H9 (cell line): ENCODE data around the gene GPR45. TPM values are rescaled to one million over a fixed set of nuclear protein-coding genes. Genes with fewer than 3 reads are reported as not detected.

Experiments
- DNase-seq: peaks from one replicate; pipeline ENCODE4 v3.0.0-alpha.2; 2017
- H2AFZ ChIP-seq: one replicate; pipeline ENCODE4 v1.6.1; 2013; ENCODE audit warnings: mild to moderate bottlenecking, low read length, control low read depth, moderate library complexity
- H2AK5ac ChIP-seq: 2 replicates; pipeline ENCODE4 v1.6.1; 2013; ENCODE audit warnings: low read length, control low read depth, mixed read lengths; ENCODE audit not compliant: insufficient read length
- H2BK120ac ChIP-seq: one replicate; pipeline ENCODE4 v1.6.1; 2013; ENCODE audit warnings: low read depth, mild to moderate bottlenecking, low read length, control low read depth, inconsistent platforms; ENCODE audit not compliant: poor library complexity, severe bottlenecking
- H2BK12ac ChIP-seq: 2 replicates; pipeline ENCODE4 v1.6.1; 2013; ENCODE audit warnings: low read length, control low read depth, mixed read lengths, low read depth; ENCODE audit not compliant: insufficient read length
- H2BK15ac ChIP-seq: 2 replicates; pipeline ENCODE4 v1.6.1; 2013; ENCODE audit warnings: low read depth, low read length, control low read depth
- H2BK20ac ChIP-seq: one replicate; pipeline ENCODE4 v1.6.1; 2013; ENCODE audit warnings: low read depth, mild to moderate bottlenecking, low read length, control low read depth, inconsistent platforms; ENCODE audit not compliant: poor library complexity, severe bottlenecking
- H2BK5ac ChIP-seq: 2 replicates; pipeline ENCODE4 v1.6.1; 2013; ENCODE audit warnings: low read length, control low read depth, mixed read lengths; ENCODE audit not compliant: insufficient read length
- H3K14ac ChIP-seq: 2 replicates; pipeline ENCODE4 v1.6.1; 2013; ENCODE audit warnings: low read length, control low read depth; ENCODE audit not compliant: insufficient read depth
- H3K18ac ChIP-seq: 2 replicates; pipeline ENCODE4 v1.6.1; 2013; ENCODE audit warnings: low read depth, mild to moderate bottlenecking, mixed read lengths, low read length, control low read depth; ENCODE audit not compliant: insufficient read length
- H3K23ac ChIP-seq: 2 replicates; pipeline ENCODE4 v1.6.1; 2013; ENCODE audit warnings: low read length, control low read depth, mixed read lengths, low read depth; ENCODE audit not compliant: insufficient read length
- H3K23me2 ChIP-seq: 2 replicates; pipeline ENCODE4 v1.6.1; 2013; ENCODE audit warnings: low read depth, mild to moderate bottlenecking, mixed read lengths, low read length, control low read depth; ENCODE audit not compliant: insufficient read length, poor library complexity, severe bottlenecking
- H3K27ac ChIP-seq: 2 replicates; pipeline ENCODE4 v1.5.1; 2013; ENCODE audit warnings: low read length, control low read depth, mixed read lengths, low read depth; ENCODE audit not compliant: insufficient read length
- H3K27me3 ChIP-seq: 2 replicates; pipeline ENCODE4 v1.6.1; 2013; ENCODE audit warnings: low read length, control low read depth, inconsistent platforms; ENCODE audit not compliant: insufficient read depth
- H3K4ac ChIP-seq: 2 replicates; pipeline ENCODE4 v1.6.1; 2013; ENCODE audit warnings: low read depth, mild to moderate bottlenecking, control low read depth, inconsistent platforms, low read length, moderate library complexity
- H3K4me1 ChIP-seq: 2 replicates; pipeline ENCODE4 v1.6.1; 2013; ENCODE audit warnings: low read length, control low read depth, inconsistent platforms; ENCODE audit not compliant: insufficient read depth
- H3K4me2 ChIP-seq: 2 replicates; pipeline ENCODE4 v1.6.1; 2013; ENCODE audit warnings: low read length, control low read depth, mixed read lengths; ENCODE audit not compliant: insufficient read length, insufficient read depth
- H3K56ac ChIP-seq: 2 replicates; pipeline ENCODE4 v1.6.1; 2013; ENCODE audit warnings: low read depth, mild to moderate bottlenecking, mixed read lengths, low read length, control low read depth; ENCODE audit not compliant: insufficient read length
- H3K79me1 ChIP-seq: 2 replicates; pipeline ENCODE4 v1.6.1; 2013; ENCODE audit warnings: low read depth, mild to moderate bottlenecking, moderate library complexity, low read length, control low read depth, inconsistent platforms; ENCODE audit not compliant: insufficient read depth, poor library complexity, severe bottlenecking
- H3K79me2 ChIP-seq: 2 replicates; pipeline ENCODE4 v1.6.1; 2013; ENCODE audit warnings: low read length, control low read depth, inconsistent platforms; ENCODE audit not compliant: insufficient read depth
- H3K9ac ChIP-seq: 2 replicates; pipeline ENCODE4 v1.6.1; 2013; ENCODE audit warnings: low read length, control low read depth, mixed read lengths; ENCODE audit not compliant: insufficient read length; ENCODE audit errors: extremely low read depth
- H3K9me3 ChIP-seq: one replicate; pipeline ENCODE4 v1.6.1; 2013; ENCODE audit warnings: low read depth, low read length, inconsistent platforms; ENCODE audit not compliant: control insufficient read depth
- H3T11ph ChIP-seq: one replicate; pipeline ENCODE4 v1.6.1; 2013; ENCODE audit warnings: mild to moderate bottlenecking, low read length, control low read depth, inconsistent platforms
- H4K20me1 ChIP-seq: one replicate; pipeline ENCODE4 v1.6.1; 2013; ENCODE audit not compliant: control insufficient read depth, insufficient read length, insufficient read depth
- H4K5ac ChIP-seq: 2 replicates; pipeline ENCODE4 v1.6.1; 2013; ENCODE audit warnings: low read depth, mild to moderate bottlenecking, mixed read lengths, low read length, control low read depth; ENCODE audit not compliant: insufficient read length
- H4K8ac ChIP-seq: replicated peaks from 2 replicates; pipeline ENCODE4 v1.6.1; 2013; ENCODE audit warnings: low read length, control low read depth, mixed read lengths, low read depth; ENCODE audit not compliant: insufficient read length
- H4K91ac ChIP-seq: 2 replicates; pipeline ENCODE4 v1.6.1; 2013; ENCODE audit warnings: low read depth, mild to moderate bottlenecking, moderate library complexity, mixed read lengths, low read length, control low read depth; ENCODE audit not compliant: insufficient read length
- H3K27ac Mint-ChIP-seq, 3 experiments: 2 replicates in 2 of 3; 3 replicates in 1 of 3; pipeline ENCODE4 v1.8.0; 2020 to 2021; ENCODE audit warnings: mixed read lengths in 3 of 3, mild to moderate bottlenecking in 1 of 3, moderate library complexity in 1 of 3
- H3K27me3 Mint-ChIP-seq: 2 replicates; pipeline ENCODE4 v1.8.0; 2021; ENCODE audit warnings: low read depth, mild to moderate bottlenecking, moderate library complexity, mixed read lengths
- H3K36me3 Mint-ChIP-seq, 3 experiments: 2 replicates in 2 of 3; 3 replicates in 1 of 3; pipeline ENCODE4 v1.8.0; 2020 to 2021; ENCODE audit warnings: low read depth in 3 of 3, mixed read lengths in 3 of 3; ENCODE audit not compliant: insufficient read depth in 1 of 3
- H3K4me1 Mint-ChIP-seq, 2 experiments: 2 replicates each; pipeline ENCODE4 v1.8.0; 2020; ENCODE audit warnings: mixed read lengths in 2 of 2
- H3K4me3 Mint-ChIP-seq, 2 experiments: 2 replicates in 1 of 2; 3 replicates in 1 of 2; pipeline ENCODE4 v1.8.0; 2020 to 2021; ENCODE audit warnings: mild to moderate bottlenecking in 2 of 2, mixed read lengths in 2 of 2, moderate library complexity in 1 of 2
- H3K9me3 Mint-ChIP-seq, 2 experiments: 2 replicates in 1 of 2; 3 replicates in 1 of 2; pipeline ENCODE4 v1.8.0; 2020; ENCODE audit warnings: mild to moderate bottlenecking in 2 of 2, mixed read lengths in 2 of 2, moderate library complexity in 1 of 2
- CTCF ChIP-seq: fragments of 200-600 bp; sonication (generic); conservative IDR thresholded peaks from 3 replicates; pipeline ENCODE4 v1.8.0; 2021; ENCODE audit warnings: antibody characterized with exemption, mild to moderate bottlenecking
- WGBS: extraction: QIAGEN DNeasy Blood & Tissue Kit; methylation state at CpG from one replicate; pipeline ENCODE4 v1.1.7; 2013; ENCODE audit warnings: missing lambda C conversion rate, low lambda C conversion rate, mixed read lengths; ENCODE audit not compliant: insufficient read length; ENCODE audit errors: extremely low coverage; 5-methylcytosine and 5-hydroxymethylcytosine counted together
- total RNA-seq: library from RNA; stranded (reverse); gene quantifications from 2 replicates; pipeline ENCODE4 v1.2.1, GENCODE V29; 2021

Gene GPR45
- total RNA-seq, 1 experiment from 2014 or later: not detected

GRCh38 chr2:105244451-105244850, 2.9 kb downstream of the GPR45 start:
- Histone ChIP-seq H3K9me3 (no peaks in the 10 kb centered on the region), H3K18ac (no peak overlapping the region), H3K79me2 (no peaks in the 10 kb centered on the region), H2BK120ac (no peak overlapping the region), H3K4me2 (no peak overlapping the region), H4K91ac (no peak overlapping the region), H4K5ac (no peak overlapping the region), H3K4me1 (no peaks in the 10 kb centered on the region), H3K27me3 (no peaks in the 10 kb centered on the region), H2BK20ac (no peak overlapping the region), H3K79me1 (no peaks in the 10 kb centered on the region), H2AK5ac (no peak overlapping the region), H3K56ac (no peak overlapping the region), H2BK15ac (no peak overlapping the region), H3K27ac (no peak overlapping the region), H4K8ac (no peak overlapping the region), H4K20me1 (no peaks in the 10 kb centered on the region), H3K4ac (no peak overlapping the region), H3K23me2 (no peaks in the 10 kb centered on the region), H3K9ac (no peak overlapping the region), H2AFZ (no peak overlapping the region), H3K14ac (no peak overlapping the region), H3T11ph (no peak overlapping the region), H2BK12ac (no peak overlapping the region), H3K23ac (no peak overlapping the region), H2BK5ac (no peak overlapping the region)
- H3K27ac Mint-ChIP-seq: no peak overlapping the region
- no peak overlapping the region for H3K4me3 Mint-ChIP-seq
- H3K9me3 Mint-ChIP-seq: peaks cover 2 to 6% of the 10 kb centered on the region in 2 experiments; a peak in 4 of 5 replicates
- no peak for TF ChIP-seq CTCF
- DNase-seq: no peak
- no CpG with 5 or more reads among the region's 3 CpGs for WGBS
- H3K27me3 Mint-ChIP-seq: no peaks in the 10 kb centered on the region; the same call in none of the 2 replicates
- peaks cover 0 to 2% (median 0%) of the 10 kb centered on the region in 3 experiments; a peak in 1 of 7 replicates for H3K36me3 Mint-ChIP-seq
- peaks cover 0 to 6% of the 10 kb centered on the region in 2 experiments; a peak in 2 of 4 replicates for H3K4me1 Mint-ChIP-seq
